PFSK-1 (cell line): ENCODE measurements around the gene ABCB10.

Source experiments
- FOXP2 ChIP-seq: optimal IDR thresholded peaks from 2 replicates; pipeline ENCODE3; 2011; ENCODE audit warnings: borderline replicate concordance, control low read depth, inconsistent platforms; ENCODE audit not compliant: insufficient read depth; ENCODE audit errors: extremely low read length, extremely low read depth
- POLR2AphosphoS5 ChIP-seq: IDR thresholded peaks from 2 replicates; pipeline ENCODE4 v1.6.1; 2012; ENCODE audit warnings: low read depth, mild to moderate bottlenecking, control low read depth, low read length, moderate library complexity
- SIN3A ChIP-seq: IDR thresholded peaks from 2 replicates; pipeline ENCODE4 v1.6.1; 2012; ENCODE audit warnings: mild to moderate bottlenecking, low read length, moderate library complexity, borderline replicate concordance; ENCODE audit not compliant: insufficient read depth
- TAF1 ChIP-seq: IDR thresholded peaks from 2 replicates; pipeline ENCODE4 v1.6.1; 2012; ENCODE audit warnings: low read length, control low read depth, borderline replicate concordance; ENCODE audit not compliant: insufficient read depth
- TF ChIP-seq, protein P1 (sequence below), 2 experiments: IDR thresholded peaks; 2 replicates each; pipeline versions ENCODE4 v1.6.1 to v1.8.0; 2011 to 2012; ENCODE audit warnings: low read depth in 2 of 2, low read length in 2 of 2, control low read depth in 1 of 2, inconsistent platforms in 1 of 2, mild to moderate bottlenecking in 1 of 2, moderate library complexity in 1 of 2; ENCODE audit not compliant: insufficient read depth in 1 of 2

ABCB10 gene

DNA sequence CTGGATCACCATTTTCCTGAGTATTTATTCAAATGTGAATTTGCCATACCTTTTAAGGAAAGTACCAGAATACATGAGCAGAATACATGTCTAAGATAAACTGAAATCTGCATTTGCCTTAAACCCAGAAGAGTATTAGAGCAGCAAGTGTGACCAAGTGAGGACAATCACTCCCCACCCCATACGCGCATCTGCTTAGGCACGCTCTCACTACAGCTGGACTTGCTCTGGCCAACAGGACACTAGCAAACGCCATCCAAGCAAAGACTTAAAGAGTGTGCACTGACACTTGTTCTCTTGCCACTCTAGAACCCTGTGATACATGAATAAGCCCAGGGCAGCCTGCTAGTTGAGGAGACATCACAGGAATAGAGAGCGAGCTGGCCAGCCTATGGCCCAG, 76.0 kb downstream of the ABCB10 start:
- TF ChIP-seq, protein P1, sequence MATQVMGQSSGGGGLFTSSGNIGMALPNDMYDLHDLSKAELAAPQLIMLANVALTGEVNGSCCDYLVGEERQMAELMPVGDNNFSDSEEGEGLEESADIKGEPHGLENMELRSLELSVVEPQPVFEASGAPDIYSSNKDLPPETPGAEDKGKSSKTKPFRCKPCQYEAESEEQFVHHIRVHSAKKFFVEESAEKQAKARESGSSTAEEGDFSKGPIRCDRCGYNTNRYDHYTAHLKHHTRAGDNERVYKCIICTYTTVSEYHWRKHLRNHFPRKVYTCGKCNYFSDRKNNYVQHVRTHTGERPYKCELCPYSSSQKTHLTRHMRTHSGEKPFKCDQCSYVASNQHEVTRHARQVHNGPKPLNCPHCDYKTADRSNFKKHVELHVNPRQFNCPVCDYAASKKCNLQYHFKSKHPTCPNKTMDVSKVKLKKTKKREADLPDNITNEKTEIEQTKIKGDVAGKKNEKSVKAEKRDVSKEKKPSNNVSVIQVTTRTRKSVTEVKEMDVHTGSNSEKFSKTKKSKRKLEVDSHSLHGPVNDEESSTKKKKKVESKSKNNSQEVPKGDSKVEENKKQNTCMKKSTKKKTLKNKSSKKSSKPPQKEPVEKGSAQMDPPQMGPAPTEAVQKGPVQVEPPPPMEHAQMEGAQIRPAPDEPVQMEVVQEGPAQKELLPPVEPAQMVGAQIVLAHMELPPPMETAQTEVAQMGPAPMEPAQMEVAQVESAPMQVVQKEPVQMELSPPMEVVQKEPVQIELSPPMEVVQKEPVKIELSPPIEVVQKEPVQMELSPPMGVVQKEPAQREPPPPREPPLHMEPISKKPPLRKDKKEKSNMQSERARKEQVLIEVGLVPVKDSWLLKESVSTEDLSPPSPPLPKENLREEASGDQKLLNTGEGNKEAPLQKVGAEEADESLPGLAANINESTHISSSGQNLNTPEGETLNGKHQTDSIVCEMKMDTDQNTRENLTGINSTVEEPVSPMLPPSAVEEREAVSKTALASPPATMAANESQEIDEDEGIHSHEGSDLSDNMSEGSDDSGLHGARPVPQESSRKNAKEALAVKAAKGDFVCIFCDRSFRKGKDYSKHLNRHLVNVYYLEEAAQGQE (IDR thresholded peaks at IDR 0.05; ENCODE audit: insufficient read depth in 1 of 2, low read depth in 2 of 2, low read length in 2 of 2) = no peak
- TF ChIP-seq POLR2AphosphoS5 = no peak
- no peak for TF ChIP-seq SIN3A
- TF ChIP-seq TAF1 = no peak
- TF ChIP-seq FOXP2 = no peak

DNA sequence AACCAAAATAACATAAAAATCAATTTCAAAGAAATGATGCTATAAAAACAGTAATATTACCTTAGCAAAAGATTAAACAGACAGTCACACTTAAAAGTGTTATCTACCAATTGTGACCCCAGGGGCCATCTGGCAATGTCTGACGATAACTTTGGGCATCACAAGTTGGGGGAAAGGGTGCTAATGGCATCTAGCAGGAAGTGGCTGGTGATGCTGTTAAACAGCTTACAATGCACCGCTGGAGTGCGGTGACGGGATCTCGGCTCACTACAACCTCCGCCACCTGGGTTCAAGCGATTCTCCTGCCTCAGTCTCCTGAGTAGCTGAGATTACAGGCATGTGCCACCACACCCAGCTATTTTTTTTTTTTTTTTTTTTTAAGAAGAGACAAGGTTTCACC, 78.0 kb downstream of the ABCB10 start:
- TF ChIP-seq POLR2AphosphoS5 = no peak
- TF ChIP-seq FOXP2 = no peak
- TF ChIP-seq, protein P1 (IDR thresholded peaks at IDR 0.05; ENCODE audit: insufficient read depth in 1 of 2, low read depth in 2 of 2, low read length in 2 of 2) = no peak
- TF ChIP-seq SIN3A = no peak
- TF ChIP-seq TAF1 = no peak

DNA sequence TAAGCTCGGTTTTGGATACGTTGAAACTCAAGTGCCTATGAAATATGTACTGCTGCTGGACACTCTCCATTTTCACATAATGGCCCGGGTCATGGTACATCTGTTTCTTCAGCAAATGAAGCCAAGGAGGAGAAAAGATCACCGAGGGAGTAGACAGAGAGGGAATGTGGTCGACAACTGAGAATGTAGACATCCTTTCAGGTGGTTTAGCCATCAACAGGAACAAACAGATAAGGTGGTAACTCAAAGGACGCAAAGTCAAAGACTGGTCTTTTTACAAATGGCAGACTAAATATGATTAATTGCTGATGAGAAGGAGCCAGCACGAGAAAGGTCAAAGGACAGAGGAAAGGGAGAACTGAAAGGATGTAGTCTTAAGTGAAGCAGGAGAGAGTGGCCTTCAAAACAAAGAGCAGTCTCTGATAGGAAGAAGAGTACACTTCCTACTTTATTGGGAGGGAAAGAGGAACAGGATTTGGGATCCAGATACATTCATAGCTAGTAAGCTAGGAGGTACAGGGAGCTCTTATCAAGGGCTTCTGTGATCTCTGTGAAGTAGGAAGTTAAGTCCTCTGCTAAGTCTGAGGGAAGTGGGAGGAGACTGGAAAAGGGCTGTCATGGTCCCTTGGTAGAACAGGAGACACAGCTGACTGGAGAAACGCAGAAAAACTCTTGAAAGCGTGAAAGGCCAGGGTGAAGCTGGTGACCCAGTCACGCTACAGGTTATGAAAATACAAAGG, 78.7 kb downstream of the ABCB10 start:
- no peak for TF ChIP-seq TAF1
- TF ChIP-seq, protein P1 (IDR thresholded peaks at IDR 0.05; ENCODE audit: insufficient read depth in 1 of 2, low read depth in 2 of 2, low read length in 2 of 2) = no peak
- TF ChIP-seq POLR2AphosphoS5 = no peak
- no peak for TF ChIP-seq FOXP2
- TF ChIP-seq SIN3A = no peak

DNA sequence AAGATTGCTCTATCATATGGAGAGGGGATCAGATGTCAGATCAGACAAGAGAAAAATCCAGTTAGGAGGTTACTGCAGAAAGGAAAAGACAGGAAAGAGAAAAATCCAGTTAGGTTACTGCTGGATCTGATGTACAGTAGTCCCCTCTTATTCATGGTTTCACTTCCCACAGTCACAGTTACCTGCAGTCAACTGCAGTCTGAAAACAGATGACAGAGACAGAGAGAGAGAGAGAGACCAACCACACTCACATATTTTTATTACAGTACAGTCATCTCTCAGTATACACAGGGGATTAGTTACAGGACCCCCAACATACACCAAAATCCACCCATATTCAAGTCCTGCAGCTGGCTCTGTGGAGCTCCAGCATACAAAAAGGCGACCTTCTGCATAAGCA, 79.7 kb downstream of the ABCB10 start:
- TF ChIP-seq POLR2AphosphoS5 (no peak), FOXP2 (no peak), SIN3A (no peak)

DNA sequence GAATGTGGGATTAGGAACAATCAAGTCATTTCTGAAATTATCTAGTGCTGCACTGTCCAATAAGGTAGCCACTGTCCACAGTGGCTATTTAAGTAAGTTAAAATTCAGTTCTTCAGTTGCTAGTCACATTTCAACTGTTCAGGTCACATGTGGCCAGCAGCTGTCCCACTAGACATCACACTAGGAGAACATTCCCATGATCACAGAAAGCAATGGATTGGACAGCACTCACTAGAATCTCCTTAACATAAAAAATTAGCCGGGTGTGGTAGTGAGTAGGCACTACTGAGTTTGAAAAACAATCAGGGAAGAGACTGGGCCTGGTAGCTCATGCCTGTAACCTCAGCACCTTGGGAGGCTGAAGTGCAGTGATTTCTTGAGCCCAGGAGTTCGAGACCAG, 84.0 kb downstream of the ABCB10 start:
- TF ChIP-seq, protein P1 (IDR thresholded peaks at IDR 0.05; ENCODE audit: insufficient read depth in 1 of 2, low read depth in 2 of 2, low read length in 2 of 2) = no peak
- TF ChIP-seq FOXP2 (no peak), POLR2AphosphoS5 (no peak), TAF1 (no peak), SIN3A (no peak)
